ENCODE results near the gene TBC1D25.

Gene TBC1D25

GRCh38 chrX:48569958-48570357 lies 30.4 kb downstream of the TBC1D25 start:
- POLR2A ChIA-PET: no interaction called here
- CTCF ChIA-PET: no interaction called here
- no peak for DNase-seq (ENCODE audit: extremely low spot score)
- TF ChIP-seq FOXK2 (IDR thresholded peaks at IDR 0.05) (no peak), LEF1 (IDR thresholded peaks at IDR 0.05; ENCODE audit: borderline replicate concordance) (no peak), SUZ12 (IDR thresholded peaks at IDR 0.05) (no peak), ELF4 (IDR thresholded peaks at IDR 0.05) (no peak), CTBP1 (IDR thresholded peaks at IDR 0.05; ENCODE audit: borderline replicate concordance) (no peak), TARDBP (IDR thresholded peaks at IDR 0.05) (no peak), HDGF (IDR thresholded peaks at IDR 0.05; ENCODE audit: borderline replicate concordance) (no peak), FOXM1 (IDR thresholded peaks at IDR 0.05; ENCODE audit: borderline replicate concordance) (no peak), L3MBTL2 (conservative IDR thresholded peaks at IDR 0.05) (no peak), ARNT (IDR thresholded peaks at IDR 0.05) (no peak), BHLHE40 (IDR thresholded peaks at IDR 0.05; ENCODE audit: borderline replicate concordance) (no peak), NFRKB (IDR thresholded peaks at IDR 0.05) (no peak), FOXA1 (IDR thresholded peaks at IDR 0.05) (no peak)

DNA sequence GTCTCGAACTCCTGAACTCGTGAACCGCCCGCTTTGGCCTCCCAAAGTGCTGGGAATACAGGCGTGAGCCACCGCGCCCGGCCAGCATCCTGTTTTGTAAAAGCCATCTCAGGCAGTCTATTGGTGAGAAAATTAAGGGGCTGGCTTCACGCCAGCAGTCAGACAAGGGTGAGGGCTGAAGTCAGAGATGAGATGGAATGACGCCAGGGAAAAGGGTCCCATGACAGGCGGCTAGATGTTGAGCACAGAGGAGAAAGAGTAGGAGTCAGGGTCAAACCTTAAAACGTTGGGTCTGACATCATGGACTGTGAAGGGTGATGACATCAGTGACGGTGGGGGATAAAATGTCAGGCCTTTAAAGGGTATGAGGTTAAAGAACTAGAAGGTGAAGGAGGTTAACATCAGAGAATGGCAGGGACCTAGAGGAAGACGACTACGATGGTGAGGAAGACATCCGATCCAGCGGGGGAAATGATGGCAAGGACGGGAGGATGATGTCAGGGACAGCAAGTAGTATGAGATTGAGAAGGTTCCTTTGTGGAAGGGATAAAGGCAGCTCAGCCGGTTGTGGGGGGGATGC lies 34.3 kb downstream of the TBC1D25 start:
- POLR2A ChIA-PET: interaction anchor here (1.5 to 2.9 kb wide), 5 partner anchors 16 to 48 kb away, joined by 3 to 16 read pairs (median 9); partner anchors contain the start of gene TBC1D25
- peak; percentile 58 for DNase-seq (ENCODE audit: extremely low spot score)
- CTCF ChIA-PET: no interaction called here
- TF ChIP-seq ARNT (IDR thresholded peaks at IDR 0.05): no peak
- no peak for TF ChIP-seq SP1 (IDR thresholded peaks at IDR 0.05)
- no peak for TF ChIP-seq FOXM1 (IDR thresholded peaks at IDR 0.05; ENCODE audit: borderline replicate concordance)
- no peak for TF ChIP-seq SUZ12 (IDR thresholded peaks at IDR 0.05)
- TF ChIP-seq FOXA1 (IDR thresholded peaks at IDR 0.05): no peak
- TF ChIP-seq LEF1 (IDR thresholded peaks at IDR 0.05; ENCODE audit: borderline replicate concordance): no peak
- no peak for TF ChIP-seq NFRKB (IDR thresholded peaks at IDR 0.05)
- no peak for TF ChIP-seq HDGF (IDR thresholded peaks at IDR 0.05; ENCODE audit: borderline replicate concordance)
- no peak for TF ChIP-seq L3MBTL2 (conservative IDR thresholded peaks at IDR 0.05)
- TF ChIP-seq, protein P1, sequence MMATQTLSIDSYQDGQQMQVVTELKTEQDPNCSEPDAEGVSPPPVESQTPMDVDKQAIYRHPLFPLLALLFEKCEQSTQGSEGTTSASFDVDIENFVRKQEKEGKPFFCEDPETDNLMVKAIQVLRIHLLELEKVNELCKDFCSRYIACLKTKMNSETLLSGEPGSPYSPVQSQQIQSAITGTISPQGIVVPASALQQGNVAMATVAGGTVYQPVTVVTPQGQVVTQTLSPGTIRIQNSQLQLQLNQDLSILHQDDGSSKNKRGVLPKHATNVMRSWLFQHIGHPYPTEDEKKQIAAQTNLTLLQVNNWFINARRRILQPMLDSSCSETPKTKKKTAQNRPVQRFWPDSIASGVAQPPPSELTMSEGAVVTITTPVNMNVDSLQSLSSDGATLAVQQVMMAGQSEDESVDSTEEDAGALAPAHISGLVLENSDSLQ (IDR thresholded peaks at IDR 0.05): peak; percentile 53; the same call in 1 of the 2 replicates
- TF ChIP-seq ELF4 (IDR thresholded peaks at IDR 0.05): no peak
- peak; percentile 52; the same call in 1 of the 2 replicates for TF ChIP-seq TARDBP (IDR thresholded peaks at IDR 0.05)
- TF ChIP-seq BHLHE40 (IDR thresholded peaks at IDR 0.05; ENCODE audit: borderline replicate concordance): no peak

DNA sequence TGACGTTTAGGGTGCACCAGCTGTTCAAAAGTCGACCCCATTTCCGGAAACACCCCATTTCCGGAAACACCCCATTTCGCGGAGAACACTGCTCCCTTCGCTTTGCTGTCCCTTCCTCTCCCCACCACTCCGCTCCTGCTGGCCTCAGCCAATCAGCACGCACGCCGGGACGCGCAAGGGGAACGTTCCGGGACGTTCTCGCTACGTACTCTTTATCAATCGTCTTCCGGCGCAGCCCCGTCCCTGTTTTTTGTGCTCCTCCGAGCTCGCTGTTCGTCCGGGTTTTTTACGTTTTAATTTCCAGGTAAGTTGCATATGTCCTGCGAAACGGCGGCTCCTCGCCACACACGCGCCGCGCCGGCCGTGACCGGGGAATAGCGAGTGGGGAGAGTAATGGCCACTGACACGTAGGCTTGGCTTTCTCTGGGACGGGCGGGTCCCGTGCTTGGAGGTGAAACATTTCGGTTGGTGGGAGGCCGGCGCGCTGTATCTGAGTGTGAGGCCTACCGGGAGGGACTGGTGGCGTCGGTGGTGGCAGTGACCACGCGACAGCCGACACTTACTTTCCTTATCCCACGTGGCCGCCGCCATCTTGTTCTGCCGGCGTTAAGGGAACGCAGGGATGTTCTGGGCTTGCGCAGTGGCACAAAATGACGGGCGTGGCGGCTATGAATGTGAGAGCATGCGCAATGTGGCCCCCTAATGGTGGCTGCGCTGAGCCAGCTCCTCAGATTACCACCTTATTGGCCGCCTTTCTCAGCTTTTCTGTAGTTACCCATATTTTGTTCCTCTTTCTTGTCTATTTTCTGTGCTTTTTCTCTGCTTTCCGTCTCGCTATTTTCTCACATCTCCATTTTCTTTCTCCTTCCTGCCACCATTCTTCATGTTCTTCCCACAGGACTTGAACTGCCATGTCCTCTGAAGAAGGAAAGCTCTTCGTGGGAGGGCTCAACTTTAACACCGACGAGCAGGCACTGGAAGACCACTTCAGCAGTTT lies 35.1 kb downstream of the TBC1D25 start, which contains the start of gene RBM3:
Gene RBM3, plus strand, starts transcription at position 215 of the 997 bp plus-strand sequence. Its CDS starts 697 bp downstream, at position 912.
- CTCF ChIA-PET: interaction anchor here (0.7 kb wide), 1 partner anchor 12 kb away, joined by 3 read pairs; no protein-coding TSS in a partner anchor
- TF ChIP-seq L3MBTL2 (conservative IDR thresholded peaks at IDR 0.05): peak; percentile 92
- TF ChIP-seq ZNF384 (IDR thresholded peaks at IDR 0.05): no peak
- TF ChIP-seq, protein P1 (IDR thresholded peaks at IDR 0.05): peak; percentile 56
- peak; percentile 82 for TF ChIP-seq ELF4 (IDR thresholded peaks at IDR 0.05)
- TF ChIP-seq CTBP1 (IDR thresholded peaks at IDR 0.05; ENCODE audit: borderline replicate concordance): no peak
- peak; percentile 49; the same call in 1 of the 2 replicates for TF ChIP-seq FOXK2 (IDR thresholded peaks at IDR 0.05)
- TF ChIP-seq NFRKB (IDR thresholded peaks at IDR 0.05): peak; percentile 82
- peak; percentile 79 for DNase-seq (ENCODE audit: extremely low spot score)
- POLR2A ChIA-PET: interaction anchor here (0.8 to 2.9 kb wide), 7 partner anchors 9 to 49 kb away, joined by 3 to 16 read pairs (median 5); partner anchors contain the start of gene TBC1D25

DNA sequence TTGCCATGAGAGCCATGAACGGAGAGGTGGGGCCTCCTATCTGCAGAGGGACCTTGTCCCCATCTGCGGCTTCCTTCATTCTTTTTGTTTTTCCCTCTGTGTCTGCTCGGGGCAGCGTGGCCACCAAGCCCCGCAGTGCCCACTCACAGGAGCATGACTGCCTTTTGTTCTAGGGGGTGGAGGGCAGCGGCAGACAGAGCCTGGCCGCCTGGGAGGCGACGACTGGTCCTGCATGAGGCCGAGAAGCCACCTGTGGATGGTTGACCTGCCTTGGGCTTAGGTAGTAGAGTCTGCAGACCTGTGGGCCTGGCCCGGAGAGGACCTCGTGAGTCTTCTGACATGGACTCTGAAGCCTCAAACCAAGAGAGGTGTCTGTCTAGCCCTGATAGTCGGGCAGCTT lies 36.1 kb downstream of the TBC1D25 start:
- DNase-seq (ENCODE audit: extremely low spot score): peak; percentile 2
- TF ChIP-seq FOXA1 (IDR thresholded peaks at IDR 0.05) (no peak), FOXM1 (IDR thresholded peaks at IDR 0.05; ENCODE audit: borderline replicate concordance) (no peak), FOXK2 (IDR thresholded peaks at IDR 0.05) (no peak), HDGF (IDR thresholded peaks at IDR 0.05; ENCODE audit: borderline replicate concordance) (no peak), TARDBP (IDR thresholded peaks at IDR 0.05) (no peak), BHLHE40 (IDR thresholded peaks at IDR 0.05; ENCODE audit: borderline replicate concordance) (no peak), ZNF384 (IDR thresholded peaks at IDR 0.05) (no peak), L3MBTL2 (conservative IDR thresholded peaks at IDR 0.05) (no peak), SUZ12 (IDR thresholded peaks at IDR 0.05) (no peak), LEF1 (IDR thresholded peaks at IDR 0.05; ENCODE audit: borderline replicate concordance) (no peak), ELF4 (IDR thresholded peaks at IDR 0.05) (no peak), CTBP1 (IDR thresholded peaks at IDR 0.05; ENCODE audit: borderline replicate concordance) (no peak), NFRKB (IDR thresholded peaks at IDR 0.05) (no peak), SP1 (IDR thresholded peaks at IDR 0.05) (no peak), ARNT (IDR thresholded peaks at IDR 0.05) (no peak)
- TF ChIP-seq, protein P1 (IDR thresholded peaks at IDR 0.05): no peak
- POLR2A ChIA-PET: interaction anchor here (2.9 kb wide), 1 partner anchor 19 kb away, joined by 16 read pairs; no protein-coding TSS in a partner anchor
- CTCF ChIA-PET: no interaction called here

GRCh38 chrX:48576108-48576507 lies 36.6 kb downstream of the TBC1D25 start:
- POLR2A ChIA-PET: interaction anchor here (2.9 kb wide), 1 partner anchor 19 kb away, joined by 16 read pairs; no protein-coding TSS in a partner anchor
- CTCF ChIA-PET: no interaction called here
- DNase-seq (ENCODE audit: extremely low spot score): peak; percentile 1
- no peak for TF ChIP-seq BHLHE40 (IDR thresholded peaks at IDR 0.05; ENCODE audit: borderline replicate concordance)
- TF ChIP-seq L3MBTL2 (conservative IDR thresholded peaks at IDR 0.05): no peak
- no peak for TF ChIP-seq TARDBP (IDR thresholded peaks at IDR 0.05)
- no peak for TF ChIP-seq SUZ12 (IDR thresholded peaks at IDR 0.05)
- no peak for TF ChIP-seq CTBP1 (IDR thresholded peaks at IDR 0.05; ENCODE audit: borderline replicate concordance)
- TF ChIP-seq ZNF384 (IDR thresholded peaks at IDR 0.05): no peak
- TF ChIP-seq HDGF (IDR thresholded peaks at IDR 0.05; ENCODE audit: borderline replicate concordance): no peak
- no peak for TF ChIP-seq LEF1 (IDR thresholded peaks at IDR 0.05; ENCODE audit: borderline replicate concordance)
- no peak for TF ChIP-seq FOXK2 (IDR thresholded peaks at IDR 0.05)
- no peak for TF ChIP-seq FOXM1 (IDR thresholded peaks at IDR 0.05; ENCODE audit: borderline replicate concordance)
- TF ChIP-seq NFRKB (IDR thresholded peaks at IDR 0.05): no peak
- no peak for TF ChIP-seq FOXA1 (IDR thresholded peaks at IDR 0.05)
- TF ChIP-seq ARNT (IDR thresholded peaks at IDR 0.05): no peak
- TF ChIP-seq, protein P1 (IDR thresholded peaks at IDR 0.05): no peak
- no peak for TF ChIP-seq ELF4 (IDR thresholded peaks at IDR 0.05)
- TF ChIP-seq SP1 (IDR thresholded peaks at IDR 0.05): no peak
